ENCODE measurements around the gene CDH4.
A peak's percentile ranks its signal among the peaks of the same experiment; 100 is the strongest.

- TF ChIP-seq TAF1 (IDR thresholded peaks at IDR 0.05; ENCODE audit: borderline replicate concordance, insufficient read depth, low read length) (no peak), POLR2AphosphoS5 (IDR thresholded peaks at IDR 0.05; ENCODE audit: low read depth, low read length) (peak; percentile 68)
Observed at GRCh38 chr20:61382194-61382593, 130.1 kb downstream of the CDH4 start.

Measured in PFSK-1 (cell line).